Prostate gland (tissue), 2 donors: Measurements from ENCODE around the gene CDK3. TPM values are rescaled to one million over a fixed set of nuclear protein-coding genes. Genes with fewer than 3 reads are reported as not detected.

Experiments used
- DNase-seq: peaks from one replicate; pipeline ENCODE4 v3.0.0-alpha.2; 2019; ENCODE audit warnings: low spot score
- H3K27ac ChIP-seq, 2 donors: fragments of 200-600 bp; sonication (generic); 2 replicates each; pipeline ENCODE4 v1.5.1; 2017 to 2019
- H3K27me3 ChIP-seq: fragments of 200-600 bp; sonication (generic); replicated peaks from 2 replicates; pipeline ENCODE4 v1.5.1; 2019; ENCODE audit not compliant: insufficient read depth
- H3K36me3 ChIP-seq, 2 donors: fragments of 200-600 bp; sonication (generic); 1 replicate in 1 of 2; 2 replicates in 1 of 2; pipeline versions ENCODE4 v1.5.1 to v1.8.1; 2017 to 2019
- H3K4me1 ChIP-seq: fragments of 200-600 bp; sonication (generic); replicated peaks from 2 replicates; pipeline ENCODE4 v1.5.1; 2019
- H3K4me3 ChIP-seq, 2 donors: fragments of 200-600 bp; sonication (generic); 2 replicates each; pipeline ENCODE4 v1.5.1; 2017 to 2019
- H3K9me3 ChIP-seq: fragments of 200-600 bp; sonication (generic); 2 replicates; pipeline ENCODE4 v1.5.1; 2017
- POLR2A ChIP-seq: fragments of 450-650 bp; IDR thresholded peaks from one replicate; pipeline ENCODE4 v1.6.1; 2016; ENCODE audit warnings: antibody characterized with exemption, mild to moderate bottlenecking
- POLR2AphosphoS5 ChIP-seq: sonication (generic); formaldehyde crosslinking; IDR thresholded peaks from one replicate; pipeline ENCODE4 v1.6.1; 2017; ENCODE audit warnings: antibody characterized with exemption
- WGBS: methylation state at CpG from one replicate; pipeline ENCODE4 v1.1.5; 2018; 5-methylcytosine and 5-hydroxymethylcytosine counted together
- intact Hi-C: fragments of 100-400 bp; cut with DNase I; formaldehyde crosslinking; loops from one replicate; pipeline ENCODE4 v1.14.2; 2022
- total RNA-seq, 2 donors: library from RNA; depleted of rRNA; stranded (reverse); fragments of >200 nt; gene quantifications; one replicate each; pipeline ENCODE4 v1.1.0, GENCODE V29; 2016
- TF ChIP-seq, protein P1 (sequence below), 4 experiments: fragments of 200-600 bp in 2 of 4; fragments of 450-650 bp in 2 of 4; sonication (generic) in 2 of 4; IDR thresholded peaks; 1 replicate in 3 of 4; 2 replicates in 1 of 4; pipeline ENCODE4 v1.5.1; 2016 to 2019; ENCODE audit warnings: antibody characterized with exemption in 4 of 4, mild to moderate bottlenecking in 2 of 4, moderate library complexity in 2 of 4

CDK3 gene
- total RNA-seq, 2 donors from 2014 or later, result 16.9 to 17.2 TPM

DNA sequence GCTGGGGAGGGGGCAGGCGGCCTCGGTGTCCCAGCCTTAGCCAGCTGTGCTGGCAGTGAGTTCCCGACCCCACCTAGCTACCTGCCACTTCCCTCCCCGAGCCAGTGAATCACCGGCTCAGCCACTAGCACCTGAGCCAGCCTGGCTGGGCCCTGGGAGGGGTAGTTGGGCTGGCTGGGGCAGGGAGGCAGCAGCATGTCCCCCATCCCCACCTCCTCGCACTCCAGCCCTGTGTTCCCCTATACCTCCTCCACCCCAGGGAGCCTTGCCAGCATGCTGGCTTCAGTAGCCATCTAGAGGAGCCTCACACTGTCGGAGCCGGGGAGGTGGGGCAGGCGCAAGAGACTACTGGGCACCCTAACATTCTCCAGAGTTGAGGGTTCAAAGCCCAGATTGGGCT, 23.7 kb downstream of the CDK3 start:
- 82% methylated on average over 8 of the region's 9 CpGs for WGBS
- H3K4me3 ChIP-seq, result no peak overlapping the region
- intact Hi-C loops, result no loop called here
- no peaks in the 10 kb centered on the region for H3K36me3 ChIP-seq
- no peaks in the 10 kb centered on the region for H3K27me3 ChIP-seq
- H3K9me3 ChIP-seq, result no peaks in the 10 kb centered on the region
- TF ChIP-seq POLR2A (no peak), POLR2AphosphoS5 (no peak)
- TF ChIP-seq, protein P1, sequence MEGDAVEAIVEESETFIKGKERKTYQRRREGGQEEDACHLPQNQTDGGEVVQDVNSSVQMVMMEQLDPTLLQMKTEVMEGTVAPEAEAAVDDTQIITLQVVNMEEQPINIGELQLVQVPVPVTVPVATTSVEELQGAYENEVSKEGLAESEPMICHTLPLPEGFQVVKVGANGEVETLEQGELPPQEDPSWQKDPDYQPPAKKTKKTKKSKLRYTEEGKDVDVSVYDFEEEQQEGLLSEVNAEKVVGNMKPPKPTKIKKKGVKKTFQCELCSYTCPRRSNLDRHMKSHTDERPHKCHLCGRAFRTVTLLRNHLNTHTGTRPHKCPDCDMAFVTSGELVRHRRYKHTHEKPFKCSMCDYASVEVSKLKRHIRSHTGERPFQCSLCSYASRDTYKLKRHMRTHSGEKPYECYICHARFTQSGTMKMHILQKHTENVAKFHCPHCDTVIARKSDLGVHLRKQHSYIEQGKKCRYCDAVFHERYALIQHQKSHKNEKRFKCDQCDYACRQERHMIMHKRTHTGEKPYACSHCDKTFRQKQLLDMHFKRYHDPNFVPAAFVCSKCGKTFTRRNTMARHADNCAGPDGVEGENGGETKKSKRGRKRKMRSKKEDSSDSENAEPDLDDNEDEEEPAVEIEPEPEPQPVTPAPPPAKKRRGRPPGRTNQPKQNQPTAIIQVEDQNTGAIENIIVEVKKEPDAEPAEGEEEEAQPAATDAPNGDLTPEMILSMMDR (IDR thresholded peaks at IDR 0.05), result no peak
- DNase-seq, result no peak
- no peaks in the 10 kb centered on the region for H3K4me1 ChIP-seq
- no peak overlapping the region for H3K27ac ChIP-seq

DNA sequence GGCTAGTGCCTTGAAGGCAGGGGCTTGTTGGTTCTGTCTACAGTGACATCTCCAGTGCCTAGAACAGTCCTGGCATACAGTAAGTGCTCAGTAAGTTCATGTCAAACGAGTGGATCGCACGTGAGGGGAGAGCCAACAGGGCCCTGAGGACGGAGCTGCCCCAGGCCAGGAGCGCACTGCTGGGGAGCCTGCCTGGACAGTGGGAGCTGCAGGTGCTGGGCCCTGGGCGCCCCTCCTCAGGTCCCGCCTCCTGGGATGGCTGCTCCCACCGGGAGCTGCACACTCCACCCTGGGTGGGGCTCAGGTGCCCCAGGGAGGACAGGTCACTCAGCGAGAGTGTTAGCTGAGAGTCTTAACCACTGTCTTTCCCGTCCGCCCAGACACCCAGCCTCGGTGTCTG, 24.6 kb downstream of the CDK3 start:
- no peak overlapping the region for H3K4me3 ChIP-seq
- intact Hi-C loops, result no loop called here
- no peak overlapping the region for H3K27ac ChIP-seq
- TF ChIP-seq POLR2A, result no peak
- no peak for TF ChIP-seq POLR2AphosphoS5
- TF ChIP-seq, protein P1 (IDR thresholded peaks at IDR 0.05), result no peak
- no peaks in the 10 kb centered on the region for H3K4me1 ChIP-seq
- H3K27me3 ChIP-seq, result no peaks in the 10 kb centered on the region
- DNase-seq, result no peak
- H3K9me3 ChIP-seq, result no peaks in the 10 kb centered on the region
- WGBS, result 88% methylated on average over 12 of the region's 12 CpGs
- no peaks in the 10 kb centered on the region for H3K36me3 ChIP-seq

DNA sequence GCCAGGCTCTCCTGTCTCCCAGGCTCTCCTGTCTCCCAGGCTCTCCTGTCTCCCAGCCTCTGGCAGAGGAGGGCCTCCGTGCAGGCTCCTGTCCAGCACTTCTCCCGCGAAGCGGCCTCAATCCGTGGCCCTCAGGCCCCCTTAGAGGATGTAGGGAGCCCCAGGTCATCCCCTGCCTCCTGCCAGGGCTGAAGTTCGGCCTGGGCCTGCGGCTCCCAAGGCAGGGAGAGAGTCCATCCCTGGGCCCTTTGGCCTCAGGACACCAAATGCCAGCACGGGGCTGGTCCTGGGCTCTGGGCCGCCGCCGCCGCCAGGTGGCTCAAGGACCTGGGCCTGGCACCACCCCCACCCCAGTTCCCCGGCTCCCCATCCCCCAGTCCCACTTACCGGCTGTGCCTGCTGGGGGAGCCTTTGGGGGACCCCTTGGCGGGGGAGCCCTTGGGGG, 26.1 kb downstream of the CDK3 start:
- DNase-seq, result peak; percentile 42
- Histone ChIP-seq H3K4me3 (peak overlapping the region; percentile 26 to 37), H3K27ac (peak overlapping the region; percentile 69 to 82), H3K4me1 (no peaks in the 10 kb centered on the region), H3K36me3 (no peaks in the 10 kb centered on the region), H3K9me3 (no peaks in the 10 kb centered on the region), H3K27me3 (no peaks in the 10 kb centered on the region)
- no peak for TF ChIP-seq POLR2AphosphoS5
- TF ChIP-seq, protein P1 (IDR thresholded peaks at IDR 0.05), result peak in 2 of 4 experiments; percentile 37 to 41
- no peak for TF ChIP-seq POLR2A
- WGBS, result 76% methylated on average over 10 of the region's 15 CpGs
- intact Hi-C loops, result no loop called here

DNA sequence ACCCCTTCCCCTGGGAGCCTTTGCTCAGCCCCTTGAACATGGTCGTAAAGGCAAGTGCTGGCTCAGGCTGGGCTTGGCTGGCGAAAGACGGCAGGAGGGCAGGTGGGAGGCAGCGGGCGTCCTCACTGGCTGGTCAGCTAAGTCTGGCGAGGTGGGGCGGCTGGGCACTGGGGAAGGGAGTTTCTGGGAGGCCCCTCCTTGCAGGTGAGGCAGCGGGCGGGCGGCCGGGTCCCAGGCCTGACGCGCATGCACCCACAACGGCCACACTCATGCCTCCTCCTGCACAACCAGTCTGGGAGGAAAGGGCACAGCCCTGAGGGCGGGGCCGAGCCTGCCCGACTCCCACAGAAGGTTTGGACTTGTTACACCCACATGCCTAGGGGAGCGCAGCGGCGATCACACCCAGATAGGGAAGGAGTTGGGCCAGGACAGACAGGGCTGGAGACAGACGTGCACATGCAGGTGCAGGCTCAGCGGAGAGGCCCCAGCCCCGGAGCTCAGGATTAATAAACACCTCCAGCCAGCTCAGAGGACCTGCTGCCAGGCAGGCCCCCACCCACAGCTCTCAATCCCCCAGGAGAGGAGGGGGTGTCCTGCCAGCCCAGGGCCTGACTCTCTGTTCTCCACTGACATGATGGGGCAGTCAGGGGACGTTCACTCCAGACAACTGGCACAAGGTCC, 26.6 kb downstream of the CDK3 start, which contains the start of gene EVPL:
TSS of gene EVPL (minus strand) at position 148 of the 681 bp plus-strand sequence. CDS start at position 40, 108 bp downstream.
- WGBS, result 42% methylated on average over 24 of the region's 24 CpGs
- no peaks in the 10 kb centered on the region for H3K4me1 ChIP-seq
- intact Hi-C loops, result no loop called here
- H3K27ac ChIP-seq, result peak within 1 kb of the TSS; percentile 69 to 82
- H3K27me3 ChIP-seq, result no peaks in the 10 kb centered on the region
- no peaks in the 10 kb centered on the region for H3K36me3 ChIP-seq
- DNase-seq, result peak; percentile 88
- TF ChIP-seq POLR2AphosphoS5 (peak; percentile 80), POLR2A (peak; percentile 84)
- TF ChIP-seq, protein P1 (IDR thresholded peaks at IDR 0.05), result peak in 1 of 4 experiments; percentile 7
- H3K4me3 ChIP-seq, result peak within 1 kb of the TSS; percentile 26 to 37
- H3K9me3 ChIP-seq, result no peaks in the 10 kb centered on the region
